Measurements from ENCODE around the gene IFI44L. TPM values are rescaled to one million over a fixed set of nuclear protein-coding genes. Genes with fewer than 3 reads are reported as not detected.

Gene IFI44L
- 37.1 and 38.9 TPM in 2 replicates for total RNA-seq

GRCh38 chr1:78619803-78620579 lies at the start of gene IFI44L:
TSS of gene IFI44L (plus strand) at chr1:78620448. CDS start at chr1:78627916, 7,468 bp downstream.

GRCh38 chr1:78649628-78650027 lies 29.4 kb downstream of the IFI44L start, which contains the start of gene IFI44:
TSS of gene IFI44 (plus strand) at chr1:78649831. CDS start at chr1:78650196, 365 bp downstream.

Other genes starting within 250 kb of the IFI44L start
- 0.87 and 1.7 TPM in 2 replicates for gene PTGFR, start 129.5 kb upstream of the IFI44L start, total RNA-seq
- 62.4 and 72.7 TPM in 2 replicates for gene IFI44, start 29.4 kb downstream of the IFI44L start, total RNA-seq